ENCODE measurements around the gene PEAK1. TPM values are rescaled to one million over a fixed set of nuclear protein-coding genes. Genes with fewer than 3 reads are reported as not detected.

Gene PEAK1
- total and polyA plus RNA-seq, 9 of the 15 experiments (the other 6 are each of a cell fraction or from before 2014, with no cell fraction given) = 0.99 to 22.4 (median 10.8) TPM

- TF ChIP-seq SMAD3 (CRISPR knock-in tag; conservative IDR thresholded peaks at IDR 0.05) (no peak), ETV1 (tag; conservative IDR thresholded peaks at IDR 0.05; ENCODE audit: low read depth) (no peak), TAL1 (IDR thresholded peaks at IDR 0.05) (peak; percentile 58), POLR3G (IDR thresholded peaks at IDR 0.05; ENCODE audit: extremely low read depth, insufficient read length, insufficient replicate concordance) (no peak), CBFA2T3 (IDR thresholded peaks at IDR 0.05) (peak; percentile 76), ZNF445 (CRISPR knock-in tag; IDR thresholded peaks at IDR 0.05; ENCODE audit: low read depth) (no peak), PRDM10 (IDR thresholded peaks at IDR 0.05; ENCODE audit: partially characterized antibody) (peak; percentile 36), ZNF12 (CRISPR knock-in tag; IDR thresholded peaks at IDR 0.05) (no peak), ZNF75A (CRISPR knock-in tag; IDR thresholded peaks at IDR 0.05) (no peak), CBX1 (IDR thresholded peaks at IDR 0.05; ENCODE audit: low read depth) (no peak)
Observed at GRCh38 chr15:77066971-77067690, 352.8 kb downstream of the PEAK1 start (continued).

Data from K562 (cell line).